ENCODE data around the gene APC2. TPM values are rescaled to one million over a fixed set of nuclear protein-coding genes. Genes with fewer than 3 reads are reported as not detected.
A peak's percentile ranks its signal among the peaks of the same experiment; 100 is the strongest.

Gene APC2
- total RNA-seq, 1 experiment from 2014 or later: 1.1 TPM

GRCh38 chr19:1466461-1467214, 16.7 kb downstream of the APC2 start:
- H3K9me2 ChIP-seq (replicated peaks; ENCODE audit: insufficient read depth, low read length): no peaks in the 10 kb centered on the region
- no peak for DNase-seq
- H3K4me3 ChIP-seq (ENCODE audit: low read length): no peak overlapping the region
- no peak overlapping the region for H3K9ac ChIP-seq (ENCODE audit: low read length)
- H3K27ac ChIP-seq (ENCODE audit: low read length): no peak overlapping the region
- no peak overlapping the region for H2AFZ ChIP-seq (ENCODE audit: low read length)
- peaks cover 17% of the 10 kb centered on the region; the same call in 1 of the 2 replicates for H4K20me1 ChIP-seq (ENCODE audit: insufficient read depth, low read depth, low read length)
- no peak overlapping the region for H3K4me2 ChIP-seq (ENCODE audit: low read depth, low read length, poor library complexity, severe bottlenecking)
- H3K36me3 ChIP-seq (ENCODE audit: insufficient read depth, low read length): no peaks in the 10 kb centered on the region
- no peaks in the 10 kb centered on the region for H3K27me3 ChIP-seq (ENCODE audit: low read length)
- no peaks in the 10 kb centered on the region for H3K9me3 ChIP-seq (ENCODE audit: low read length)
- peaks cover 21% of the 10 kb centered on the region for H3K4me1 ChIP-seq (ENCODE audit: low read length)
- no peaks in the 10 kb centered on the region for H3K79me2 ChIP-seq (ENCODE audit: low read length)

GRCh38 chr19:1467215-1467489, 17.2 kb downstream of the APC2 start:
- no peak overlapping the region for H3K9ac ChIP-seq (ENCODE audit: low read length)
- no peak overlapping the region for H2AFZ ChIP-seq (ENCODE audit: low read length)
- DNase-seq: no peak
- no peaks in the 10 kb centered on the region for H3K79me2 ChIP-seq (ENCODE audit: low read length)
- H3K4me1 ChIP-seq (ENCODE audit: low read length): peaks cover 21% of the 10 kb centered on the region
- H4K20me1 ChIP-seq (ENCODE audit: insufficient read depth, low read depth, low read length): peaks cover 22% of the 10 kb centered on the region; the same call in 1 of the 2 replicates
- no peaks in the 10 kb centered on the region for H3K9me2 ChIP-seq (replicated peaks; ENCODE audit: insufficient read depth, low read length)
- H3K27ac ChIP-seq (ENCODE audit: low read length): no peak overlapping the region
- no peaks in the 10 kb centered on the region for H3K27me3 ChIP-seq (ENCODE audit: low read length)
- no peak overlapping the region for H3K4me2 ChIP-seq (ENCODE audit: low read depth, low read length, poor library complexity, severe bottlenecking)
- H3K9me3 ChIP-seq (ENCODE audit: low read length): no peaks in the 10 kb centered on the region
- no peaks in the 10 kb centered on the region for H3K36me3 ChIP-seq (ENCODE audit: insufficient read depth, low read length)
- H3K4me3 ChIP-seq (ENCODE audit: low read length): no peak overlapping the region

- Histone ChIP-seq H3K27ac (ENCODE audit: low read length) (no peak overlapping the region), H3K27me3 (ENCODE audit: low read length) (no peaks in the 10 kb centered on the region), H3K9ac (ENCODE audit: low read length) (no peak overlapping the region), H3K79me2 (ENCODE audit: low read length) (no peaks in the 10 kb centered on the region), H3K4me2 (ENCODE audit: low read depth, low read length, poor library complexity, severe bottlenecking) (peak overlapping the region; percentile 65), H2AFZ (ENCODE audit: low read length) (no peak overlapping the region), H3K36me3 (ENCODE audit: insufficient read depth, low read length) (no peaks in the 10 kb centered on the region), H3K4me1 (ENCODE audit: low read length) (peaks cover 21% of the 10 kb centered on the region), H3K9me3 (ENCODE audit: low read length) (no peaks in the 10 kb centered on the region), H3K4me3 (ENCODE audit: low read length) (no peak overlapping the region), H3K9me2 (replicated peaks; ENCODE audit: insufficient read depth, low read length) (no peaks in the 10 kb centered on the region), H4K20me1 (ENCODE audit: insufficient read depth, low read depth, low read length) (peaks cover 27% of the 10 kb centered on the region; the same call in 1 of the 2 replicates)
- no peak for DNase-seq
These were observed 17.8 kb downstream of the APC2 start for GRCh38 chr19:1467490-1468273.

- H3K9ac ChIP-seq (ENCODE audit: low read length): peak overlapping the region; percentile 69
- H3K27me3 ChIP-seq (ENCODE audit: low read length): no peaks in the 10 kb centered on the region
- peaks cover 21% of the 10 kb centered on the region for H3K4me1 ChIP-seq (ENCODE audit: low read length)
- H3K9me2 ChIP-seq (replicated peaks; ENCODE audit: insufficient read depth, low read length): no peaks in the 10 kb centered on the region
- H3K4me3 ChIP-seq (ENCODE audit: low read length): peak overlapping the region; percentile 64
- peaks cover 34% of the 10 kb centered on the region; the same call in 1 of the 2 replicates for H4K20me1 ChIP-seq (ENCODE audit: insufficient read depth, low read depth, low read length)
- no peak for DNase-seq
- no peak overlapping the region for H2AFZ ChIP-seq (ENCODE audit: low read length)
- no peaks in the 10 kb centered on the region for H3K36me3 ChIP-seq (ENCODE audit: insufficient read depth, low read length)
- no peaks in the 10 kb centered on the region for H3K9me3 ChIP-seq (ENCODE audit: low read length)
- no peak overlapping the region for H3K27ac ChIP-seq (ENCODE audit: low read length)
- no peaks in the 10 kb centered on the region for H3K79me2 ChIP-seq (ENCODE audit: low read length)
- H3K4me2 ChIP-seq (ENCODE audit: low read depth, low read length, poor library complexity, severe bottlenecking): peak overlapping the region; percentile 65
These were observed 18.4 kb downstream of the APC2 start for GRCh38 chr19:1468274-1468820.

GRCh38 chr19:1468821-1469254, 18.9 kb downstream of the APC2 start:
- H2AFZ ChIP-seq (ENCODE audit: low read length): no peak overlapping the region
- H3K27me3 ChIP-seq (ENCODE audit: low read length): no peaks in the 10 kb centered on the region
- no peaks in the 10 kb centered on the region for H3K9me2 ChIP-seq (replicated peaks; ENCODE audit: insufficient read depth, low read length)
- peak overlapping the region; percentile 64; the same call in 1 of the 2 replicates for H3K4me3 ChIP-seq (ENCODE audit: low read length)
- H3K9ac ChIP-seq (ENCODE audit: low read length): peak overlapping the region; percentile 69
- H3K79me2 ChIP-seq (ENCODE audit: low read length): no peaks in the 10 kb centered on the region
- H3K9me3 ChIP-seq (ENCODE audit: low read length): no peaks in the 10 kb centered on the region
- no peak overlapping the region for H3K27ac ChIP-seq (ENCODE audit: low read length)
- peaks cover 38% of the 10 kb centered on the region; the same call in 1 of the 2 replicates for H4K20me1 ChIP-seq (ENCODE audit: insufficient read depth, low read depth, low read length)
- peaks cover 21% of the 10 kb centered on the region for H3K4me1 ChIP-seq (ENCODE audit: low read length)
- no peaks in the 10 kb centered on the region for H3K36me3 ChIP-seq (ENCODE audit: insufficient read depth, low read length)
- DNase-seq: peak; percentile 74
- H3K4me2 ChIP-seq (ENCODE audit: low read depth, low read length, poor library complexity, severe bottlenecking): peak overlapping the region; percentile 65

DNA sequence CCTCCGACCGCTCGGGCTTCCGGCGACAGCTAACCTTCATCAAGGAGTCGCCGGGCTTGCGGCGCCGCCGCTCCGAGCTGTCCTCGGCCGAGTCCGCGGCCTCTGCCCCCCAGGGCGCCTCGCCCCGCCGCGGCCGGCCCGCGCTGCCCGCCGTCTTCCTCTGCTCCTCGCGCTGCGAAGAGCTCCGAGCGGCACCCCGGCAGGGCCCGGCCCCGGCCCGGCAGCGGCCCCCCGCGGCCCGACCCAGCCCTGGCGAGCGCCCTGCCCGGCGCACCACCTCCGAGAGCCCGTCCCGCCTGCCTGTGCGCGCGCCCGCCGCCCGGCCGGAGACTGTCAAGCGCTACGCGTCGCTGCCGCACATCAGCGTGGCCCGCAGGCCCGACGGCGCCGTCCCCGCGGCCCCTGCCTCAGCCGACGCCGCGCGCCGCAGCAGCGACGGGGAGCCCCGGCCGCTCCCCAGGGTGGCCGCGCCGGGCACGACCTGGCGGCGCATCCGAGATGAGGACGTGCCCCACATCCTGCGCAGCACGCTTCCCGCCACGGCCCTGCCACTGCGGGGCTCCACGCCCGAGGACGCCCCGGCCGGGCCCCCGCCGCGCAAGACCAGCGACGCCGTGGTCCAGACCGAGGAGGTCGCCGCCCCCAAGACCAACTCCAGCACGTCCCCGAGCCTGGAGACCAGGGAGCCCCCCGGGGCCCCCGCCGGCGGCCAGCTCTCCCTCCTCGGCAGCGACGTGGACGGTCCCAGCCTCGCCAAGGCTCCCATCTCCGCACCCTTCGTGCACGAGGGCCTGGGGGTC, 19.5 kb downstream of the APC2 start:
- Histone ChIP-seq H3K4me1 (ENCODE audit: low read length) (peaks cover 21% of the 10 kb centered on the region), H2AFZ (ENCODE audit: low read length) (no peak overlapping the region), H3K4me3 (ENCODE audit: low read length) (peak overlapping the region; percentile 64; the same call in 1 of the 2 replicates), H3K27me3 (ENCODE audit: low read length) (no peaks in the 10 kb centered on the region), H3K4me2 (ENCODE audit: low read depth, low read length, poor library complexity, severe bottlenecking) (no peak overlapping the region), H3K36me3 (ENCODE audit: insufficient read depth, low read length) (no peaks in the 10 kb centered on the region), H3K27ac (ENCODE audit: low read length) (no peak overlapping the region), H4K20me1 (ENCODE audit: insufficient read depth, low read depth, low read length) (peaks cover 40% of the 10 kb centered on the region; the same call in 1 of the 2 replicates), H3K9ac (ENCODE audit: low read length) (peak overlapping the region; percentile 69), H3K79me2 (ENCODE audit: low read length) (no peaks in the 10 kb centered on the region), H3K9me2 (replicated peaks; ENCODE audit: insufficient read depth, low read length) (no peaks in the 10 kb centered on the region), H3K9me3 (ENCODE audit: low read length) (no peaks in the 10 kb centered on the region)
- peak; percentile 83 for DNase-seq

GRCh38 chr19:1470055-1470304, 20.1 kb downstream of the APC2 start:
- Histone ChIP-seq H3K9ac (ENCODE audit: low read length) (no peak overlapping the region), H3K79me2 (ENCODE audit: low read length) (no peaks in the 10 kb centered on the region), H3K36me3 (ENCODE audit: insufficient read depth, low read length) (no peaks in the 10 kb centered on the region), H4K20me1 (ENCODE audit: insufficient read depth, low read depth, low read length) (peaks cover 44% of the 10 kb centered on the region; the same call in 1 of the 2 replicates), H2AFZ (ENCODE audit: low read length) (no peak overlapping the region), H3K4me1 (ENCODE audit: low read length) (peaks cover 21% of the 10 kb centered on the region), H3K27ac (ENCODE audit: low read length) (no peak overlapping the region), H3K27me3 (ENCODE audit: low read length) (no peaks in the 10 kb centered on the region), H3K9me3 (ENCODE audit: low read length) (no peaks in the 10 kb centered on the region), H3K9me2 (replicated peaks; ENCODE audit: insufficient read depth, low read length) (no peaks in the 10 kb centered on the region), H3K4me3 (ENCODE audit: low read length) (no peak overlapping the region), H3K4me2 (ENCODE audit: low read depth, low read length, poor library complexity, severe bottlenecking) (no peak overlapping the region)
- DNase-seq: no peak
